Neural cell (in vitro differentiated cells): Measurements from ENCODE around the gene DDX39B. TPM values are rescaled to one million over a fixed set of nuclear protein-coding genes. Genes with fewer than 3 reads are reported as not detected.

Experiments
- H2AFZ ChIP-seq: fragments of 200-600, 300-800 bp; sonication (generic), shearing (Covaris generic); 2 replicates; pipeline ENCODE4 v1.6.0; 2014; ENCODE audit warnings: low read depth, mild to moderate bottlenecking, antibody characterized with exemption, low read length, moderate library complexity
- H3F3A ChIP-seq: fragments of 200-600 bp; shearing (Covaris generic); 2 replicates; pipeline ENCODE4 v1.6.1; 2016; ENCODE audit warnings: mild to moderate bottlenecking, moderate library complexity, mixed read lengths, antibody characterized with exemption, low read length; ENCODE audit not compliant: insufficient read depth, poor library complexity, severe bottlenecking
- H3K27ac ChIP-seq: fragments of 200-600, 300-800 bp; sonication (generic), shearing (Covaris generic); 2 replicates; pipeline ENCODE4 v1.5.1; 2014; ENCODE audit warnings: mild to moderate bottlenecking, low read length, moderate library complexity
- H3K27me3 ChIP-seq: fragments of 300-800, 200-600 bp; sonication (generic), shearing (Covaris generic); 2 replicates; pipeline ENCODE4 v1.6.0; 2014; ENCODE audit warnings: mild to moderate bottlenecking, low read depth, low read length, moderate library complexity; ENCODE audit not compliant: insufficient read depth
- H3K36me3 ChIP-seq: fragments of 300-800, 200-600 bp; sonication (generic), shearing (Covaris generic); 2 replicates; pipeline ENCODE4 v1.5.1; 2014; ENCODE audit warnings: mild to moderate bottlenecking, antibody characterized with exemption, low read length, moderate library complexity; ENCODE audit not compliant: insufficient read depth
- H3K4me2 ChIP-seq: fragments of 300-800, 200-600 bp; sonication (generic), shearing (Covaris generic); 2 replicates; pipeline ENCODE4 v1.6.0; 2014; ENCODE audit warnings: mild to moderate bottlenecking, low read length
- H3K4me3 ChIP-seq: fragments of 300-800, 200-600 bp; sonication (generic), shearing (Covaris generic); 2 replicates; pipeline ENCODE4 v1.5.1; 2014; ENCODE audit warnings: mild to moderate bottlenecking, low read length, moderate library complexity
- H3K79me2 ChIP-seq: fragments of 200-600 bp; shearing (Covaris generic); replicated peaks from 2 replicates; pipeline ENCODE4 v1.6.0; 2014; ENCODE audit warnings: mild to moderate bottlenecking, low read length, moderate library complexity; ENCODE audit not compliant: insufficient read depth
- H3K9ac ChIP-seq: fragments of 300-800, 200-600 bp; sonication (generic), shearing (Covaris generic); 2 replicates; pipeline ENCODE4 v1.6.1; 2016; ENCODE audit warnings: mild to moderate bottlenecking, low read length, mixed read lengths
- H3K9me2 ChIP-seq: fragments of 200-600 bp; shearing (Covaris generic); 2 replicates; pipeline ENCODE4 v1.6.1; 2016; ENCODE audit warnings: mild to moderate bottlenecking, low read length, mixed read lengths; ENCODE audit not compliant: insufficient read depth
- H3K9me3 ChIP-seq: fragments of 200-600, 300-800 bp; sonication (generic), shearing (Covaris generic); 2 replicates; pipeline ENCODE4 v1.6.1; 2016; ENCODE audit warnings: mild to moderate bottlenecking, mixed run types, low read length, moderate library complexity, mixed read lengths
- H4K20me1 ChIP-seq: fragments of 200-600 bp; shearing (Covaris generic); 2 replicates; pipeline ENCODE4 v1.6.1; 2016; ENCODE audit warnings: mild to moderate bottlenecking, mixed run types; ENCODE audit not compliant: insufficient read depth
- CTCF ChIP-seq: fragments of 450-650 bp; IDR thresholded peaks from 2 replicates; pipeline ENCODE4 v1.5.1; 2014; ENCODE audit warnings: antibody characterized with exemption, mild to moderate bottlenecking, moderate library complexity; ENCODE audit not compliant: poor library complexity, severe bottlenecking
- EP300 ChIP-seq: fragments of 450-650 bp; conservative IDR thresholded peaks from 2 replicates; pipeline ENCODE4 v1.6.1; 2014; ENCODE audit warnings: antibody characterized with exemption, mild to moderate bottlenecking, moderate library complexity; ENCODE audit not compliant: poor library complexity, severe bottlenecking
- EZH2 ChIP-seq: fragments of 200-600, 300-800 bp; shearing (Covaris generic), sonication (generic); IDR thresholded peaks from 2 replicates; pipeline ENCODE4 v1.6.1; 2014; ENCODE audit warnings: antibody characterized with exemption, low read length, borderline replicate concordance, mild to moderate bottlenecking; ENCODE audit not compliant: insufficient read depth, poor library complexity, severe bottlenecking
- MXI1 ChIP-seq: fragments of 450-650 bp; conservative IDR thresholded peaks from 2 replicates; pipeline ENCODE4 v1.6.1; 2014; ENCODE audit warnings: antibody characterized with exemption, mild to moderate bottlenecking; ENCODE audit not compliant: poor library complexity, severe bottlenecking
- POLR2AphosphoS5 ChIP-seq: IDR thresholded peaks from 2 replicates; pipeline ENCODE4 v1.6.1; 2012
- RAD21 ChIP-seq: fragments of 450-650 bp; conservative IDR thresholded peaks from 2 replicates; pipeline ENCODE4 v1.6.1; 2014; ENCODE audit warnings: antibody characterized with exemption, mild to moderate bottlenecking, moderate library complexity
- REST ChIP-seq: IDR thresholded peaks from 2 replicates; pipeline ENCODE4 v1.6.1; 2012; ENCODE audit warnings: borderline replicate concordance
- SMC3 ChIP-seq: fragments of 450-650 bp; conservative IDR thresholded peaks from 2 replicates; pipeline ENCODE4 v1.6.1; 2014; ENCODE audit warnings: antibody characterized with exemption, mild to moderate bottlenecking, moderate library complexity; ENCODE audit not compliant: poor library complexity
- TAF1 ChIP-seq: IDR thresholded peaks from 2 replicates; pipeline ENCODE4 v1.6.1; 2012; ENCODE audit warnings: low read depth
- polyA plus RNA-seq: library from polyadenylated mRNA; depleted of rRNA; stranded (reverse); fragments of >200 nt; gene quantifications from 2 replicates; pipeline ENCODE4 v1.2.3, GENCODE V29; 2014

The DDX39B gene
- polyA plus RNA-seq, 1 donor from 2014 or later = 313 TPM

- H3K9me3 ChIP-seq = no peaks in the 10 kb centered on the region
- peak overlapping the region; percentile 61 for H3K9ac ChIP-seq
- TF ChIP-seq EZH2 = no peak
- no peak for TF ChIP-seq EP300
- no peak for TF ChIP-seq RAD21
- TF ChIP-seq SMC3 = no peak
- TF ChIP-seq TAF1 = no peak
- TF ChIP-seq CTCF = no peak
- no peak for TF ChIP-seq REST
- TF ChIP-seq POLR2AphosphoS5 = no peak
- no peak for TF ChIP-seq MXI1
- no peaks in the 10 kb centered on the region for H3K79me2 ChIP-seq
- H3F3A ChIP-seq = no peaks in the 10 kb centered on the region
- peaks cover 14% of the 10 kb centered on the region for H3K27me3 ChIP-seq
- H3K4me2 ChIP-seq = no peak overlapping the region
- no peak overlapping the region for H3K27ac ChIP-seq
- H4K20me1 ChIP-seq = no peaks in the 10 kb centered on the region
- H3K4me3 ChIP-seq = peak overlapping the region; percentile 67
- no peaks in the 10 kb centered on the region for H3K36me3 ChIP-seq
- peak overlapping the region; percentile 54 for H2AFZ ChIP-seq
- H3K9me2 ChIP-seq = no peaks in the 10 kb centered on the region
Observed at GRCh38 chr6:31580438-31580740, 38.6 kb upstream of the DDX39B start.

- H3K4me3 ChIP-seq = no peak overlapping the region
- no peak overlapping the region for H3K4me2 ChIP-seq
- H3K27ac ChIP-seq = no peak overlapping the region
- no peak overlapping the region for H2AFZ ChIP-seq
- H3K9ac ChIP-seq = no peak overlapping the region
- no peaks in the 10 kb centered on the region for H3K9me3 ChIP-seq
- peaks cover 14% of the 10 kb centered on the region for H3K27me3 ChIP-seq
- no peaks in the 10 kb centered on the region for H3K79me2 ChIP-seq
- H3K36me3 ChIP-seq = no peaks in the 10 kb centered on the region
- TF ChIP-seq POLR2AphosphoS5 (no peak), EZH2 (no peak), EP300 (no peak), RAD21 (no peak), REST (no peak), SMC3 (no peak)
- H3K9me2 ChIP-seq = no peaks in the 10 kb centered on the region
- no peaks in the 10 kb centered on the region for H4K20me1 ChIP-seq
- H3F3A ChIP-seq = no peaks in the 10 kb centered on the region
Observed at GRCh38 chr6:31579546-31580437, 38.0 kb upstream of the DDX39B start.
